ENCODE measurements around the gene PHACTR3. TPM values are rescaled to one million over a fixed set of nuclear protein-coding genes. Genes with fewer than 3 reads are reported as not detected.

The PHACTR3 gene
- total and polyA plus RNA-seq, 4 donors = 0.14 to 0.42 (median 0.17) TPM

DNA sequence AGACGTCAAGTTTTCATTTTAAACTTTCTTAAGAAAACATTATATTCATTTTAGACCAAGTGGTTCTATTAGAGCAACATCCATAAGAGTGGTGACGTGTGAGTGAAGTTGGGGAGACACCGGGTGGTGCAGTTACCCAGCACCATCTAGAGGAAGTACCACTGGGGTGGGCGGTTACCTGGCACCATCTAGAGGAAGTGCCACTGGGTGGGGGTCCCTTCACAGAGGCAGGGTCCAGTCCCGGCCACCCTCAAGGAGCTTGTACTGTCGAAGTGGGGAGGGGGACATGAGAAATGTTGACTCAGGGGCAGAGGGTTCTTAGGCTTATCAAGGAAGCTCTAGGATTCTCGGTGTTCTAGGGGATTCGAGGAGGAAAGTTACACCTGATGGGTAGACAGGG is 26.2 kb downstream of the PHACTR3 start:
- Histone ChIP-seq H3K36me3 (ENCODE audit: control insufficient read depth in 4 of 4, insufficient read depth in 3 of 4, low read depth in 1 of 4, low read length in 3 of 4) (no peaks in the 10 kb centered on the region), H3K4me1 (ENCODE audit: control insufficient read depth in 4 of 4, insufficient read depth in 4 of 4, low read length in 3 of 4) (no peaks in the 10 kb centered on the region), H3K27me3 (ENCODE audit: control insufficient read depth in 4 of 4, insufficient read depth in 4 of 4, low read length in 3 of 4) (peaks cover 0 to 2% (median 0%) of the 10 kb centered on the region in 4 donors), H3K4me3 (ENCODE audit: low read depth in 1 of 3, low read length in 3 of 3) (no peak overlapping the region), H3K9ac (ENCODE audit: low read depth in 1 of 2, low read length in 2 of 2) (no peak overlapping the region), H3K27ac (ENCODE audit: low read depth in 1 of 2, low read length in 2 of 2) (no peak overlapping the region), H3K9me3 (ENCODE audit: control insufficient read depth in 4 of 4, low read length in 3 of 4) (peaks cover 0 to 1% (median 0%) of the 10 kb centered on the region in 4 donors)
- 50% methylated on average over 8 of the region's 8 CpGs for WGBS
- TF ChIP-seq, protein P1, sequence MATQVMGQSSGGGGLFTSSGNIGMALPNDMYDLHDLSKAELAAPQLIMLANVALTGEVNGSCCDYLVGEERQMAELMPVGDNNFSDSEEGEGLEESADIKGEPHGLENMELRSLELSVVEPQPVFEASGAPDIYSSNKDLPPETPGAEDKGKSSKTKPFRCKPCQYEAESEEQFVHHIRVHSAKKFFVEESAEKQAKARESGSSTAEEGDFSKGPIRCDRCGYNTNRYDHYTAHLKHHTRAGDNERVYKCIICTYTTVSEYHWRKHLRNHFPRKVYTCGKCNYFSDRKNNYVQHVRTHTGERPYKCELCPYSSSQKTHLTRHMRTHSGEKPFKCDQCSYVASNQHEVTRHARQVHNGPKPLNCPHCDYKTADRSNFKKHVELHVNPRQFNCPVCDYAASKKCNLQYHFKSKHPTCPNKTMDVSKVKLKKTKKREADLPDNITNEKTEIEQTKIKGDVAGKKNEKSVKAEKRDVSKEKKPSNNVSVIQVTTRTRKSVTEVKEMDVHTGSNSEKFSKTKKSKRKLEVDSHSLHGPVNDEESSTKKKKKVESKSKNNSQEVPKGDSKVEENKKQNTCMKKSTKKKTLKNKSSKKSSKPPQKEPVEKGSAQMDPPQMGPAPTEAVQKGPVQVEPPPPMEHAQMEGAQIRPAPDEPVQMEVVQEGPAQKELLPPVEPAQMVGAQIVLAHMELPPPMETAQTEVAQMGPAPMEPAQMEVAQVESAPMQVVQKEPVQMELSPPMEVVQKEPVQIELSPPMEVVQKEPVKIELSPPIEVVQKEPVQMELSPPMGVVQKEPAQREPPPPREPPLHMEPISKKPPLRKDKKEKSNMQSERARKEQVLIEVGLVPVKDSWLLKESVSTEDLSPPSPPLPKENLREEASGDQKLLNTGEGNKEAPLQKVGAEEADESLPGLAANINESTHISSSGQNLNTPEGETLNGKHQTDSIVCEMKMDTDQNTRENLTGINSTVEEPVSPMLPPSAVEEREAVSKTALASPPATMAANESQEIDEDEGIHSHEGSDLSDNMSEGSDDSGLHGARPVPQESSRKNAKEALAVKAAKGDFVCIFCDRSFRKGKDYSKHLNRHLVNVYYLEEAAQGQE (IDR thresholded peaks at IDR 0.05) = no peak
- TF ChIP-seq, protein P2, sequence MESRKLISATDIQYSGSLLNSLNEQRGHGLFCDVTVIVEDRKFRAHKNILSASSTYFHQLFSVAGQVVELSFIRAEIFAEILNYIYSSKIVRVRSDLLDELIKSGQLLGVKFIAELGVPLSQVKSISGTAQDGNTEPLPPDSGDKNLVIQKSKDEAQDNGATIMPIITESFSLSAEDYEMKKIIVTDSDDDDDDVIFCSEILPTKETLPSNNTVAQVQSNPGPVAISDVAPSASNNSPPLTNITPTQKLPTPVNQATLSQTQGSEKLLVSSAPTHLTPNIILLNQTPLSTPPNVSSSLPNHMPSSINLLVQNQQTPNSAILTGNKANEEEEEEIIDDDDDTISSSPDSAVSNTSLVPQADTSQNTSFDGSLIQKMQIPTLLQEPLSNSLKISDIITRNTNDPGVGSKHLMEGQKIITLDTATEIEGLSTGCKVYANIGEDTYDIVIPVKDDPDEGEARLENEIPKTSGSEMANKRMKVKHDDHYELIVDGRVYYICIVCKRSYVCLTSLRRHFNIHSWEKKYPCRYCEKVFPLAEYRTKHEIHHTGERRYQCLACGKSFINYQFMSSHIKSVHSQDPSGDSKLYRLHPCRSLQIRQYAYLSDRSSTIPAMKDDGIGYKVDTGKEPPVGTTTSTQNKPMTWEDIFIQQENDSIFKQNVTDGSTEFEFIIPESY (IDR thresholded peaks at IDR 0.05) = no peak
- TF ChIP-seq NR2F2 (IDR thresholded peaks at IDR 0.05) (no peak), FOXA2 (IDR thresholded peaks at IDR 0.05) (no peak), TAF1 (conservative IDR thresholded peaks at IDR 0.05) (no peak)
- DNase-seq (ENCODE audit: low spot score) = no peak

DNA sequence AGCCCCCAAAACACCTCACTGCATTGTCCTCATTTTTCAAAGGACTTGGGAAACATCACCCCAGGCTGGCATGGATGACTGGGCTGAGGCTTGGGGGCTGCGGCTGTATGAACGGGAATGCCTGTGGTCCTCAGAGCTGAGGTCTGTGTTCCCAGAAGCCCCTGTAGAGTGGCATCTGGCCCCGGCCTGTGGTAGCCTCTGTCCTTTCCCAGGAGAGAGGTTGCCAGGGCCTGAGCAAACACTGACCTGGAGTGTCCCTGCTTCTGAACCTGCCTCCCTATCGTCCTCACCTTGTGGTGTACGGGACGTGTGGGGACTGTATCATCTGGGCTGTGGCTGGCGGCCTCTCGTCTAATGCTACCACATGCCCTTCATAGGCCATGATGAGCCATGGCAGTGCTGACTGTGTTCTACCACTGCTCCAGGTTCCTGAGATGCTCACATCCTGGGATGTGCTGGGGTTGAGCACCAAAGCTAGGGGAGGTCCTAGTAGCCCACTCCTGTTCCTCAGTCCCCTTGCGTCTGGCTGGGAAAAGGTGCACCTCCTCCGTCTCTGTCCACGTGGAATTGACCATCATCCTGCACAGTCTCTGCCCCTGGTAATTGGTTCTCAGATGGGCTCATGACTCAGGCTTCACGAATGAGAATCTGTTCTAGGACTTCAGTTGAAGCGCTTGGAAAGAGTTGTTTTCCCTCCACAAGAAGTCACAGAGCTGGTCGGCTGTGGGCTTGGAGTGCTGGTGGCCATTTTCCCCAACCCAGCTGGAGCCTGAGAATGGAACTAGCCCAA is 27.6 kb downstream of the PHACTR3 start:
- no peaks in the 10 kb centered on the region for H3K4me1 ChIP-seq (ENCODE audit: control insufficient read depth in 4 of 4, insufficient read depth in 4 of 4, low read length in 3 of 4)
- H3K9me3 ChIP-seq (ENCODE audit: control insufficient read depth in 4 of 4, low read length in 3 of 4) = no peaks in the 10 kb centered on the region
- H3K36me3 ChIP-seq (ENCODE audit: control insufficient read depth in 4 of 4, insufficient read depth in 3 of 4, low read depth in 1 of 4, low read length in 3 of 4) = no peaks in the 10 kb centered on the region
- WGBS = 82% methylated on average over 14 of the region's 14 CpGs
- no peak overlapping the region for H3K4me3 ChIP-seq (ENCODE audit: low read depth in 1 of 3, low read length in 3 of 3)
- no peak overlapping the region for H3K27ac ChIP-seq (ENCODE audit: low read depth in 1 of 2, low read length in 2 of 2)
- TF ChIP-seq, protein P2 (IDR thresholded peaks at IDR 0.05) = no peak
- no peak for DNase-seq (ENCODE audit: low spot score)
- peaks cover 0 to 2% (median 0%) of the 10 kb centered on the region in 4 donors for H3K27me3 ChIP-seq (ENCODE audit: control insufficient read depth in 4 of 4, insufficient read depth in 4 of 4, low read length in 3 of 4)
- H3K9ac ChIP-seq (ENCODE audit: low read depth in 1 of 2, low read length in 2 of 2) = no peak overlapping the region

DNA sequence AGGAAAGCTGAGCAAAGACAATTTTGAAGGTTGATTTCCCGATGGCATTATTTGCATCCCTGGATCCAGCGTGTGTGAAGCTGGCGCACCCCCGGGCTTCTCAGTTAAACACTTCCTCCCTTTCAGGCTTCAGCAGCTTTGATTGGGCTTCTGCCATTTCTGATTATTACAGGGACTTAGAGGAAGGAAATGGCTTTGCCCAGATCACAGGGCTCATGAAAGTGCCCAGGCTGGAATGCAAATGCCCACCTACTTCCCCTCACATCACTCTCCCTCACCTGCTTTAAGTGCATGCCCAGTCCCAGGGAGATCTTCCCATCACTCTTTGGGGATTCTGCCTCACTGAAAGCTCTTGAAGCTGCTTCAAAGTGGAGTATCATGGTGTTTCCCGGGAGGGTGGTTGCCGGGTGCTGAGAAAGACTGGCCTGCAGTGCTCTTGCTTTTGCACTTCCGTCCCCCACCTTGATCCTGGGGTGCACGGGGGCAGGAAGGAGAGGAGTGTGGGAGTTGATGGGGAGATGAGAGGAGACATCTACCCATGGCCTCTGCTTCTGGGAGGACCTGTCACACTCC is 28.3 kb downstream of the PHACTR3 start:
- peak; percentile 19 for DNase-seq (ENCODE audit: low spot score)
- Histone ChIP-seq H3K4me3 (ENCODE audit: low read depth in 1 of 3, low read length in 3 of 3) (no peak overlapping the region), H3K27ac (ENCODE audit: low read depth in 1 of 2, low read length in 2 of 2) (no peak overlapping the region), H3K9ac (ENCODE audit: low read depth in 1 of 2, low read length in 2 of 2) (no peak overlapping the region), H3K4me1 (ENCODE audit: control insufficient read depth in 4 of 4, insufficient read depth in 4 of 4, low read length in 3 of 4) (no peaks in the 10 kb centered on the region), H3K27me3 (ENCODE audit: control insufficient read depth in 4 of 4, insufficient read depth in 4 of 4, low read length in 3 of 4) (peaks cover 0 to 2% (median 0%) of the 10 kb centered on the region in 4 donors), H3K9me3 (ENCODE audit: control insufficient read depth in 4 of 4, low read length in 3 of 4) (no peaks in the 10 kb centered on the region), H3K36me3 (ENCODE audit: control insufficient read depth in 4 of 4, insufficient read depth in 3 of 4, low read depth in 1 of 4, low read length in 3 of 4) (no peaks in the 10 kb centered on the region)
- 86% methylated on average over 8 of the region's 8 CpGs for WGBS
- TF ChIP-seq, protein P1 (IDR thresholded peaks at IDR 0.05) = no peak
- TF ChIP-seq TAF1 (conservative IDR thresholded peaks at IDR 0.05) = no peak
- TF ChIP-seq GABPA (IDR thresholded peaks at IDR 0.05 in 1 of 2, conservative IDR thresholded peaks at IDR 0.05 in 1 of 2) = no peak
- no peak for TF ChIP-seq NR2F2 (IDR thresholded peaks at IDR 0.05)

All from liver (tissue), 9 donors.